H1 (cell line): ENCODE measurements around the gene COL12A1. TPM values are rescaled to one million over a fixed set of nuclear protein-coding genes. Genes with fewer than 3 reads are reported as not detected.

ENCODE experiments used
- CTCF ChIA-PET: fragments of 300-600 bp; sonication (Branson Sonifier 250); formaldehyde crosslinking; loops from one replicate; lab custom pipeline; 2021; ENCODE audit not compliant: partially characterized antibody; lab: Charles Lee
- POLR2A ChIA-PET: fragments of 300-600 bp; sonication (Branson Sonifier 250); formaldehyde crosslinking; loops from one replicate; lab custom pipeline; 2021; ENCODE audit warnings: inconsistent platforms; ENCODE audit not compliant: partially characterized antibody; lab: Charles Lee
- DNase-seq, 2 experiments: peaks; one replicate each; pipeline versions ENCODE4 v3.0.0 to v3.0.0-alpha.2; 2010 to 2022; ENCODE audit warnings: low spot score in 2 of 2, low read depth in 1 of 2, mixed read lengths in 1 of 2
- FAIRE-seq: peaks from 2 replicates; lab custom pipeline; 2011; peaks lifted over from hg19 to GRCh38; lab: Jason Lieb, UNC
- H2AFZ ChIP-seq: 2 replicates; pipeline ENCODE4 v1.8.1; 2012; ENCODE audit warnings: low read length, inconsistent platforms
- H2AK5ac ChIP-seq: 2 replicates; pipeline ENCODE4 v1.6.1; 2013; ENCODE audit warnings: low read depth, low read length
- H2BK120ac ChIP-seq: replicated peaks from 2 replicates; pipeline ENCODE3; 2013; ENCODE audit warnings: low read depth, low read length, inconsistent platforms
- H2BK12ac ChIP-seq: 2 replicates; pipeline ENCODE4 v1.6.1; 2013; ENCODE audit warnings: low read depth, low read length
- H2BK15ac ChIP-seq: 2 replicates; pipeline ENCODE4 v1.6.1; 2013; ENCODE audit warnings: low read length
- H2BK20ac ChIP-seq: 2 replicates; pipeline ENCODE4 v1.6.1; 2013; ENCODE audit warnings: low read length
- H2BK5ac ChIP-seq: 2 replicates; pipeline ENCODE4 v1.6.1; 2013; ENCODE audit warnings: low read depth, low read length
- H3K14ac ChIP-seq: 2 replicates; pipeline ENCODE4 v1.6.1; 2013; ENCODE audit warnings: inconsistent platforms; ENCODE audit not compliant: insufficient read length
- H3K18ac ChIP-seq: 2 replicates; pipeline ENCODE4 v1.6.1; 2013; ENCODE audit warnings: low read length; ENCODE audit errors: extremely low read depth
- H3K23ac ChIP-seq: 2 replicates; pipeline ENCODE4 v1.6.1; 2013; ENCODE audit warnings: inconsistent platforms; ENCODE audit not compliant: insufficient read length
- H3K23me2 ChIP-seq: 2 replicates; pipeline ENCODE4 v1.6.1; 2013; ENCODE audit warnings: low read depth, low read length
- H3K27ac ChIP-seq: 2 replicates; pipeline ENCODE4 v1.6.1; 2011; ENCODE audit warnings: low read depth, low read length, inconsistent platforms
- H3K27me3 ChIP-seq, 4 experiments: replicated peaks in 1 of 4; 1 replicate in 1 of 4; 2 replicates in 3 of 4; pipeline versions ENCODE4 v1.6.1 to v1.8.1; 2011 to 2013; ENCODE audit warnings: low read length in 3 of 4, mild to moderate bottlenecking in 3 of 4, inconsistent platforms in 2 of 4, mixed read lengths in 2 of 4, moderate library complexity in 1 of 4; ENCODE audit not compliant: control insufficient read depth in 3 of 4, insufficient read depth in 3 of 4; ENCODE audit errors: extremely low read depth in 1 of 4
- H3K36me3 ChIP-seq, 4 experiments: 2 replicates each; pipeline versions ENCODE4 v1.6.1 to v1.8.1; 2011 to 2013; ENCODE audit warnings: mild to moderate bottlenecking in 4 of 4, low read length in 3 of 4, moderate library complexity in 2 of 4, control low read depth in 1 of 4, inconsistent platforms in 1 of 4; ENCODE audit not compliant: insufficient read depth in 4 of 4, control insufficient read depth in 2 of 4
- H3K4ac ChIP-seq: replicated peaks from 2 replicates; pipeline ENCODE3; 2013; ENCODE audit warnings: low read length, low read depth, mixed read lengths, inconsistent platforms; ENCODE audit not compliant: insufficient read length
- H3K4me1 ChIP-seq, 4 experiments: replicated peaks in 1 of 4; 1 replicate in 1 of 4; 2 replicates in 3 of 4; pipeline versions ENCODE4 v1.6.1 to v1.8.1; 2011 to 2013; ENCODE audit warnings: low read length in 3 of 4, inconsistent platforms in 2 of 4, mixed read lengths in 1 of 4; ENCODE audit not compliant: insufficient read depth in 4 of 4, control insufficient read depth in 3 of 4
- H3K4me2 ChIP-seq, 2 experiments: 2 replicates each; pipeline versions ENCODE4 v1.6.1 to v1.8.1; 2011 to 2013; ENCODE audit warnings: low read depth in 2 of 2, low read length in 2 of 2, control low read depth in 1 of 2, inconsistent platforms in 1 of 2, mild to moderate bottlenecking in 1 of 2; ENCODE audit not compliant: insufficient read depth in 1 of 2
- H3K4me3 ChIP-seq, 4 experiments: fragments of 200-600, 300-600 bp in 1 of 4; sonication (generic), shearing (Covaris generic), sonication (Bioruptor Twin) in 1 of 4; 2 replicates each; pipeline versions ENCODE4 v1.5.1 to v1.8.1; 2011 to 2016; ENCODE audit warnings: low read length in 4 of 4, low read depth in 3 of 4, control low read depth in 2 of 4, inconsistent platforms in 2 of 4, mild to moderate bottlenecking in 2 of 4, mixed read lengths in 1 of 4, moderate library complexity in 1 of 4; ENCODE audit not compliant: insufficient read depth in 2 of 4; ENCODE audit errors: extremely low read depth in 1 of 4
- H3K56ac ChIP-seq: replicated peaks from 2 replicates; pipeline ENCODE3; 2013; ENCODE audit warnings: low read depth, mild to moderate bottlenecking, mixed read lengths, low read length, inconsistent platforms; ENCODE audit not compliant: insufficient read length
- H3K79me1 ChIP-seq: 2 replicates; pipeline ENCODE4 v1.6.1; 2013; ENCODE audit warnings: low read depth, low read length, control low read depth
- H3K79me2 ChIP-seq, 2 experiments: 2 replicates each; pipeline versions ENCODE4 v1.6.1 to v1.8.1; 2012 to 2013; ENCODE audit warnings: low read length in 2 of 2, mild to moderate bottlenecking in 2 of 2, inconsistent platforms in 1 of 2; ENCODE audit not compliant: insufficient read depth in 2 of 2, control insufficient read depth in 1 of 2
- H3K9ac ChIP-seq, 4 experiments: replicated peaks in 1 of 4; 1 replicate in 1 of 4; 2 replicates in 3 of 4; pipeline versions ENCODE4 v1.6.1 to v1.8.1; 2011 to 2013; ENCODE audit warnings: low read depth in 3 of 4, low read length in 3 of 4, control low read depth in 2 of 4, mild to moderate bottlenecking in 2 of 4, moderate library complexity in 2 of 4, inconsistent platforms in 1 of 4; ENCODE audit errors: extremely low read depth in 1 of 4
- H3K9me3 ChIP-seq, 2 experiments: 2 replicates each; pipeline versions ENCODE4 v1.6.1 to v1.8.1; 2012 to 2013; ENCODE audit warnings: mild to moderate bottlenecking in 2 of 2, moderate library complexity in 2 of 2, control low read depth in 1 of 2, inconsistent platforms in 1 of 2, low read depth in 1 of 2, low read length in 1 of 2, mixed read lengths in 1 of 2; ENCODE audit not compliant: insufficient read depth in 2 of 2
- H4K20me1 ChIP-seq, 2 experiments: replicated peaks in 1 of 2; 2 replicates each; pipeline versions ENCODE3 to v1.8.1; 2011 to 2013; ENCODE audit warnings: inconsistent platforms in 2 of 2, low read length in 2 of 2, mild to moderate bottlenecking in 1 of 2; ENCODE audit not compliant: insufficient read depth in 2 of 2, control insufficient read depth in 1 of 2
- H4K5ac ChIP-seq: 2 replicates; pipeline ENCODE4 v1.6.1; 2013; ENCODE audit warnings: low read length, low read depth, mixed read lengths, inconsistent platforms; ENCODE audit not compliant: insufficient read length
- H4K8ac ChIP-seq: 2 replicates; pipeline ENCODE4 v1.8.0; 2013; ENCODE audit warnings: mild to moderate bottlenecking, moderate library complexity, low read length, inconsistent platforms; ENCODE audit not compliant: insufficient read depth; ENCODE audit errors: extremely low read depth
- H4K91ac ChIP-seq: replicated peaks from 2 replicates; pipeline ENCODE3; 2013; ENCODE audit warnings: low read length, mixed read lengths, inconsistent platforms; ENCODE audit not compliant: insufficient read length
- ASH2L ChIP-seq: fragments of 200-600, 300-600 bp; sonication (generic); IDR thresholded peaks from one replicate; pipeline ENCODE4 v1.7.1; 2017; ENCODE audit warnings: low read length
- ATF2 ChIP-seq: IDR thresholded peaks from 2 replicates; pipeline ENCODE4 v1.6.1; 2012; ENCODE audit warnings: low read length, inconsistent platforms
- BCL11A ChIP-seq, 2 experiments: IDR thresholded peaks; one replicate each; pipeline ENCODE4 v1.6.1; 2011; ENCODE audit warnings: low read depth in 2 of 2, low read length in 2 of 2, mild to moderate bottlenecking in 2 of 2
- GTF2F1 ChIP-seq: IDR thresholded peaks from 2 replicates; pipeline ENCODE4 v1.6.1; 2012; ENCODE audit warnings: low read depth, low read length, improper control_type of control experiment, borderline replicate concordance
- JUND ChIP-seq: IDR thresholded peaks from 2 replicates; pipeline ENCODE4 v1.6.1; 2011; ENCODE audit warnings: mild to moderate bottlenecking, improper control_type of control experiment, low read length
- NANOG ChIP-seq: IDR thresholded peaks from 2 replicates; pipeline ENCODE4 v1.6.1; 2011; ENCODE audit warnings: low read length, low read depth, mild to moderate bottlenecking, inconsistent platforms; ENCODE audit not compliant: insufficient read depth, poor library complexity, severe bottlenecking
- PHF8 ChIP-seq: fragments of 200-600 bp; sonication (generic); conservative IDR thresholded peaks from 2 replicates; pipeline ENCODE4 v1.7.1; 2012; ENCODE audit warnings: low read depth, mild to moderate bottlenecking, inconsistent platforms, low read length, moderate library complexity
- POLR2AphosphoS5 ChIP-seq: IDR thresholded peaks from 2 replicates; pipeline ENCODE4 v1.6.1; 2011; ENCODE audit warnings: low read depth, low read length
- SAP30 ChIP-seq: fragments of 300-600 bp; sonication (generic); IDR thresholded peaks from 2 replicates; pipeline ENCODE4 v1.7.1; 2012; ENCODE audit warnings: low read length, moderate library complexity, mild to moderate bottlenecking, inconsistent platforms; ENCODE audit not compliant: insufficient read depth, insufficient replicate concordance
- SP2 ChIP-seq: IDR thresholded peaks from 2 replicates; pipeline ENCODE4 v1.6.1; 2012; ENCODE audit warnings: mild to moderate bottlenecking, low read length, inconsistent platforms
- SP4 ChIP-seq: IDR thresholded peaks from 2 replicates; pipeline ENCODE4 v1.6.1; 2012; ENCODE audit warnings: low read length, inconsistent platforms
- TBP ChIP-seq: IDR thresholded peaks from 2 replicates; pipeline ENCODE4 v1.6.1; 2011; ENCODE audit warnings: low read depth, low read length, improper control_type of control experiment
- ZNF274 ChIP-seq: IDR thresholded peaks from 2 replicates; pipeline ENCODE4 v1.7.0; 2012; ENCODE audit warnings: low read length, borderline replicate concordance; ENCODE audit errors: extremely low read depth
- WGBS, 2 experiments: shearing (Covaris generic) in 1 of 2; methylation state at CpG; one replicate each; pipeline versions ENCODE4 v1.1.6 to v1.1.7; 2013 to 2015; ENCODE audit warnings: low lambda C conversion rate in 2 of 2, mixed read lengths in 2 of 2, inconsistent platforms in 1 of 2, low coverage in 1 of 2, missing lambda C conversion rate in 1 of 2; ENCODE audit not compliant: insufficient replicate concordance in 2 of 2, insufficient coverage in 1 of 2, insufficient read length in 1 of 2; ENCODE audit errors: extremely low coverage in 1 of 2, missing lambda C conversion rate in 1 of 2; 5-methylcytosine and 5-hydroxymethylcytosine counted together
- polyA plus RNA-seq, 7 experiments: library from polyadenylated mRNA; depleted of rRNA in 3 of 7; stranded (reverse) in 5 of 7; unstranded in 2 of 7; fragments of >200 nt in 5 of 7; fragments of 200-250 nt in 2 of 7; gene quantifications; 1 replicate in 5 of 7; 2 replicates in 1 of 7; 4 replicates in 1 of 7; pipeline versions ENCODE4 v1.2.1 to v1.2.3, GENCODE V29; 2011 to 2013; ENCODE audit warnings: missing spikeins in 2 of 7, mixed read lengths in 2 of 7
- total RNA-seq: library from RNA; stranded (reverse); fragmentation: NEBNext Ultra II Directional; extraction: Animal tissue kit (Norgen Biotek cat#: 25700); gene quantifications from 2 replicates; pipeline ENCODE4 v1.2.1, GENCODE V29; 2021

COL12A1 gene
- total and polyA plus RNA-seq, 2 of the 8 experiments (the other 6 are each of a cell fraction or from before 2014, with no cell fraction given) = 1.4 to 4.7 TPM

GRCh38 chr6:75199889-75200288 is 6.0 kb downstream of the COL12A1 start:
- H3K23me2 ChIP-seq = peaks cover 14% of the 10 kb centered on the region
- H3K79me2 ChIP-seq = no peaks in the 10 kb centered on the region
- no peak overlapping the region for H3K23ac ChIP-seq
- no peak overlapping the region for H4K91ac ChIP-seq
- H3K14ac ChIP-seq = no peak overlapping the region
- H3K9ac ChIP-seq = no peak overlapping the region
- no peak overlapping the region for H2AFZ ChIP-seq
- no peaks in the 10 kb centered on the region for H3K36me3 ChIP-seq
- H3K9me3 ChIP-seq = no peaks in the 10 kb centered on the region
- no peak overlapping the region for H2BK120ac ChIP-seq
- WGBS, 2 experiments = 80% methylated on average over 3 of the region's 3 CpGs; no CpG with 5 or more reads in 1 of the 2 experiments
- peaks cover 0 to 2% of the 10 kb centered on the region in 2 experiments for H4K20me1 ChIP-seq
- no peak overlapping the region for H2AK5ac ChIP-seq
- H3K18ac ChIP-seq = no peak overlapping the region
- H2BK20ac ChIP-seq = no peak overlapping the region
- ChIA-PET CTCF (interaction anchor here (0.6 to 3.5 kb wide), 3 partner anchors 8 to 1443 kb away, joined by 3 to 23 read pairs (median 3); no protein-coding TSS in a partner anchor), POLR2A (no interaction called here)
- DNase-seq = no peak
- no peak overlapping the region for H4K8ac ChIP-seq
- no peak overlapping the region for H3K4me2 ChIP-seq
- H3K4me3 ChIP-seq = no peak overlapping the region
- H4K5ac ChIP-seq = no peak overlapping the region
- peaks cover 0 to 17% (median 5%) of the 10 kb centered on the region in 4 experiments; a peak in 4 of 7 replicates for H3K4me1 ChIP-seq
- no peak overlapping the region for H3K27ac ChIP-seq
- no peak for FAIRE-seq
- no peak overlapping the region for H3K56ac ChIP-seq
- no peak overlapping the region for H3K4ac ChIP-seq
- H3K27me3 ChIP-seq = peaks cover 15 to 40% (median 34%) of the 10 kb centered on the region in 4 experiments
- no peak overlapping the region for H2BK5ac ChIP-seq
- H3K79me1 ChIP-seq = no peaks in the 10 kb centered on the region
- no peak overlapping the region for H2BK12ac ChIP-seq
- H2BK15ac ChIP-seq = no peak overlapping the region
- TF ChIP-seq BCL11A (IDR thresholded peaks at IDR 0.05; ENCODE audit: low read depth in 2 of 2, low read length in 2 of 2) (no peak), SAP30 (no peak), NANOG (no peak), POLR2AphosphoS5 (no peak), ZNF274 (no peak), GTF2F1 (no peak), TBP (no peak), ATF2 (no peak), JUND (no peak), SP2 (no peak), PHF8 (no peak), ASH2L (no peak), SP4 (no peak)
